Loucy (cell line): ENCODE results near the gene CACFD1.

Experiments
- H2AFZ ChIP-seq: fragments of 200-600 bp; sonication (generic); 2 replicates; pipeline ENCODE4 v1.6.0; 2016; ENCODE audit warnings: antibody characterized with exemption, mild to moderate bottlenecking, low read length, moderate library complexity
- H3F3A ChIP-seq: fragments of 200-600 bp; 2 replicates; pipeline ENCODE4 v1.6.0; 2016; ENCODE audit warnings: antibody characterized with exemption, low read depth, mild to moderate bottlenecking
- H3K27me3 ChIP-seq: fragments of 200-600 bp; sonication (generic); 2 replicates; pipeline ENCODE4 v1.6.1; 2014; ENCODE audit warnings: low read length, mild to moderate bottlenecking; ENCODE audit not compliant: insufficient read depth, poor library complexity, severe bottlenecking
- H3K36me3 ChIP-seq: fragments of 200-600 bp; sonication (generic); 2 replicates; pipeline ENCODE4 v1.6.1; 2016; ENCODE audit warnings: low read length; ENCODE audit not compliant: insufficient read depth
- H3K4me1 ChIP-seq: fragments of 200-600 bp; sonication (generic); 2 replicates; pipeline ENCODE4 v1.5.1; 2014; ENCODE audit warnings: low read length, mild to moderate bottlenecking; ENCODE audit not compliant: insufficient read depth, poor library complexity, severe bottlenecking
- H3K4me2 ChIP-seq: fragments of 200-600 bp; sonication (generic); 2 replicates; pipeline ENCODE4 v1.6.0; 2014; ENCODE audit warnings: antibody characterized with exemption, low read length, low read depth, mild to moderate bottlenecking; ENCODE audit not compliant: poor library complexity, severe bottlenecking
- H3K4me3 ChIP-seq: fragments of 200-600 bp; sonication (generic); 2 replicates; pipeline ENCODE4 v1.5.1; 2014; ENCODE audit warnings: low read length, mild to moderate bottlenecking, mixed read lengths; ENCODE audit not compliant: poor library complexity, severe bottlenecking
- H3K79me2 ChIP-seq: fragments of 200-600 bp; sonication (generic); 2 replicates; pipeline ENCODE4 v1.6.1; 2014; ENCODE audit warnings: low read length; ENCODE audit not compliant: insufficient read depth
- H3K9ac ChIP-seq: fragments of 200-600 bp; sonication (generic); 2 replicates; pipeline ENCODE4 v1.6.0; 2014; ENCODE audit warnings: mild to moderate bottlenecking, low read depth, low read length, moderate library complexity; ENCODE audit not compliant: poor library complexity, severe bottlenecking
- H3K9me2 ChIP-seq: fragments of 200-600 bp; sonication (generic); replicated peaks from 2 replicates; pipeline ENCODE4 v1.6.1; 2016; ENCODE audit warnings: low read depth, low read length, mixed read lengths
- H3K9me3 ChIP-seq: fragments of 200-600 bp; sonication (generic); 2 replicates; pipeline ENCODE4 v1.6.1; 2014; ENCODE audit warnings: mild to moderate bottlenecking, antibody characterized with exemption, low read length, low read depth; ENCODE audit not compliant: insufficient read depth
- H4K20me1 ChIP-seq: fragments of 200-600 bp; sonication (generic); 2 replicates; pipeline ENCODE4 v1.6.0; 2014; ENCODE audit warnings: antibody characterized with exemption, low read length, mild to moderate bottlenecking; ENCODE audit not compliant: insufficient read depth, poor library complexity, severe bottlenecking
- CTCF ChIP-seq: fragments of 200-600 bp; sonication (generic); conservative IDR thresholded peaks from 2 replicates; pipeline ENCODE4 v1.5.1; 2014; ENCODE audit warnings: mild to moderate bottlenecking, antibody characterized with exemption, low read length
- EZH2phosphoT487 ChIP-seq: fragments of 200-600 bp; IDR thresholded peaks from 2 replicates; pipeline ENCODE4 v1.6.1; 2018; ENCODE audit warnings: antibody characterized with exemption, mild to moderate bottlenecking, moderate library complexity, borderline replicate concordance

CACFD1 gene

DNA sequence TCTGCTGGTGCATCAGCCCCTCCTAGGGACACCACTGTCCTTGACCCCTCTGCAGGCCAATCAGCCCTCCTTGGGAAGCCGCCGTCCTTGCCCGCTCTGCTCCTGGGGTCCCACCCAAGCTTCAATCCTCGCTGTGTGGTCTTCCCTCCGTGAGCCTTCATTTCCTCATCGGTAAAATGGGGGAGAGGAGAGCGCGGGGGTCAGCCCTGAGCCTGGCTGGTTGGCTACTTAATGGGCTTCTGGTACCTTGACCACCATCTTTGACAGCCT lies 31.8 kb downstream of the CACFD1 start:
- H2AFZ ChIP-seq, result no peak overlapping the region
- no peak overlapping the region for H3K9ac ChIP-seq
- no peaks in the 10 kb centered on the region for H3K4me1 ChIP-seq
- no peaks in the 10 kb centered on the region for H3K27me3 ChIP-seq
- H3K36me3 ChIP-seq, result no peaks in the 10 kb centered on the region
- H3F3A ChIP-seq, result no peaks in the 10 kb centered on the region
- no peak for TF ChIP-seq EZH2phosphoT487
- no peak for TF ChIP-seq CTCF
- no peaks in the 10 kb centered on the region for H3K79me2 ChIP-seq
- no peaks in the 10 kb centered on the region for H3K9me3 ChIP-seq
- H3K4me3 ChIP-seq, result no peak overlapping the region
- no peaks in the 10 kb centered on the region for H4K20me1 ChIP-seq
- no peaks in the 10 kb centered on the region for H3K9me2 ChIP-seq
- no peak overlapping the region for H3K4me2 ChIP-seq

DNA sequence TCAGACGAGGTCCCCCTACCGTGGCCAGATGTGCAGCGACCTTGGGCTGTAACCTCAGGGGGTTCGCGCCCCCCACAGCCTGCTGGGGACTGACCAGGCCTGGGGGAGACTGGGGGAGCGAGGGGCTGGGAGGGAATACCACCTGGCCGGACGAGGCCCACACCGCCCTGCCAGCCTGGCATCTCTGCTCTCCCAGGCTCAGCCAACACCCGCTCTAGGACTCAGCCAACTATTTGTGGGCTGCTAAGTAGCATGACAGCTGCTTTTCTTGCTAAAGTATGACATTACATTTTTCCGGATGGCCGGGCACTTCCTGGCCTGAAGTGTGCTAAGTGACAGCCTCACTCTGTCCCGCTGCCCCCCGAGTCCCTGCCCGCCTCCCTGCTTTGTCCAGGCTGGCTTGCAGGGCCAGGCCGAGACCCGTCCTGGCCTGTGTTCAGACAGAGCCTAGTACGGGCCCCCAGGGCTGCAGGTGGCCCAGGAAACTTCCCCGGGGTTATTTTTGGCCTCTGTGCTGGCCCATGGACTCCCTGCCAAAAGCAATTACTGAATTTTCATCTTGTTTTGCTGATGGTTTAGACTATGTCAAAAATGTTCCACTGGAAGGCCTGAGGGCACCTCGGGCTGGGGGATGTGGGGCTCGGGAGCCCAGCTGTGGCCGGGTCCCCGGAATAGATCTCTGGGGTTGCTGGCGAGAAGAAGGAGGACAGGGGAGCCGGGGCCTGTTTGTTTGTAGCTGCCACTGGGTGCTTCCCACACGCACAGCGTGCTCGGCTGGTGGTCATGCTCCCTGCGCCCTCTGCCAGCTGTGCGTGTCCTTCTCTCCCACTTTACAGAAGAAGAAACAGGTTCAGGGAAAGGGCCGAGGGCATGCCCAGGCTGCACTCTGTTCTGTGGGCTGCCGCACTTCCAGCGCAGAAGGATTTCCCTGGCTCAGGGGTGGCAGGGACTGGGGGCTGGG lies 32.6 kb downstream of the CACFD1 start:
- H2AFZ ChIP-seq, result no peak overlapping the region
- no peak overlapping the region for H3K4me2 ChIP-seq
- H3K9me3 ChIP-seq, result no peaks in the 10 kb centered on the region
- H3K27me3 ChIP-seq, result no peaks in the 10 kb centered on the region
- no peaks in the 10 kb centered on the region for H3K4me1 ChIP-seq
- no peaks in the 10 kb centered on the region for H3F3A ChIP-seq
- H3K79me2 ChIP-seq, result no peaks in the 10 kb centered on the region
- TF ChIP-seq CTCF (no peak), EZH2phosphoT487 (no peak)
- H3K36me3 ChIP-seq, result no peaks in the 10 kb centered on the region
- no peak overlapping the region for H3K9ac ChIP-seq
- no peaks in the 10 kb centered on the region for H3K9me2 ChIP-seq
- H4K20me1 ChIP-seq, result no peaks in the 10 kb centered on the region
- no peak overlapping the region for H3K4me3 ChIP-seq

DNA sequence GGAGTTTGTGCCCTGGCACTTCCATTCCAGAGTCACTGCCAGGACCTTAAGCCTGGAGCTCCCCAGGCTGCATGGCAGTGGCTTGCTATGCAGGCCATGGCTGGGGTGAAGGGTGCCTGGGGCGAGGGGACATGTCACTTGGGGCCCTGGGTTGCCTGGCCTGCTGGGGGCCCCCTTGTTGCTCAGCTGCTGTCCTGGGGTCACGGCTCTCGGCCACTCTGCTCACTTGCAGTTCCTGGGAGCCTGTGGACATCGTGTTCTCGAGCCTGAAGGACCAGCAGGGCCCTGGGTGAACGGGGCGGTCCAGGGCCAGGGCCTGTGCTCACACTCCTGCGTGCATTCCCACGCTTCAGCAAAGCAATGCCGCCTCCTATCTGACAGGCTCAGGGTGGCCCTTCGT lies 33.6 kb downstream of the CACFD1 start:
- Histone ChIP-seq H3K4me2 (no peak overlapping the region), H3K4me1 (no peaks in the 10 kb centered on the region), H3F3A (no peaks in the 10 kb centered on the region), H4K20me1 (no peaks in the 10 kb centered on the region), H2AFZ (no peak overlapping the region), H3K4me3 (no peak overlapping the region), H3K36me3 (no peaks in the 10 kb centered on the region), H3K27me3 (no peaks in the 10 kb centered on the region), H3K9ac (no peak overlapping the region), H3K9me3 (no peaks in the 10 kb centered on the region), H3K79me2 (no peaks in the 10 kb centered on the region), H3K9me2 (no peaks in the 10 kb centered on the region)
- TF ChIP-seq CTCF, result no peak
- no peak for TF ChIP-seq EZH2phosphoT487
